KMS-11 (cell line): ENCODE results near the gene TIFAB.

Experiments used
- H2AFZ ChIP-seq: fragments of 200-600 bp; sonication (generic); 2 replicates; pipeline ENCODE4 v1.6.1; 2016; ENCODE audit warnings: antibody characterized with exemption, mixed run types, low read depth
- H3K27ac ChIP-seq: fragments of 200-600 bp; sonication (generic); 2 replicates; pipeline ENCODE4 v1.6.1; 2016; ENCODE audit warnings: mild to moderate bottlenecking, mixed run types
- H3K27me3 ChIP-seq: fragments of 200-600 bp; sonication (generic); 2 replicates; pipeline ENCODE4 v1.6.1; 2017; ENCODE audit warnings: mild to moderate bottlenecking, low read depth, mixed run types, moderate library complexity; ENCODE audit not compliant: insufficient read depth
- H3K36me3 ChIP-seq: fragments of 200-600 bp; sonication (generic); 2 replicates; pipeline ENCODE4 v1.6.1; 2017; ENCODE audit warnings: mild to moderate bottlenecking, mixed run types; ENCODE audit not compliant: insufficient read depth
- H3K4me1 ChIP-seq: fragments of 200-600 bp; sonication (generic); 2 replicates; pipeline ENCODE4 v1.6.1; 2016; ENCODE audit warnings: mild to moderate bottlenecking, low read depth, mixed run types; ENCODE audit not compliant: poor library complexity, severe bottlenecking
- H3K4me2 ChIP-seq: fragments of 200-600 bp; sonication (generic); 2 replicates; pipeline ENCODE4 v1.7.0; 2016; ENCODE audit warnings: mild to moderate bottlenecking, mixed run types
- H3K4me3 ChIP-seq: fragments of 200-600 bp; sonication (generic); IDR thresholded peaks from 2 replicates; pipeline ENCODE4 v1.6.1; 2017; ENCODE audit warnings: low read depth, low read length, mixed read lengths; ENCODE audit not compliant: insufficient read depth
- H3K79me2 ChIP-seq: fragments of 200-600 bp; sonication (generic); 2 replicates; pipeline ENCODE4 v1.6.1; 2016; ENCODE audit warnings: low read depth, mixed run types; ENCODE audit not compliant: insufficient read depth
- H3K9ac ChIP-seq: fragments of 200-600 bp; sonication (generic); 2 replicates; pipeline ENCODE4 v1.6.1; 2016; ENCODE audit warnings: mild to moderate bottlenecking, mixed run types
- H4K20me1 ChIP-seq: fragments of 200-600 bp; sonication (generic); 2 replicates; pipeline ENCODE4 v1.6.1; 2016; ENCODE audit warnings: mild to moderate bottlenecking, mixed run types; ENCODE audit not compliant: insufficient read depth
- CTCF ChIP-seq: fragments of 200-600 bp; sonication (generic); conservative IDR thresholded peaks from 2 replicates; pipeline ENCODE4 v1.6.1; 2017; ENCODE audit warnings: low read depth, mild to moderate bottlenecking, antibody characterized with exemption, low read length, moderate library complexity, mixed read lengths

TIFAB gene

GRCh38 chr5:135425641-135426040 lies 26.5 kb downstream of the TIFAB start:
- H3K4me1 ChIP-seq, result no peaks in the 10 kb centered on the region
- no peak overlapping the region for H3K27ac ChIP-seq
- H3K27me3 ChIP-seq, result no peaks in the 10 kb centered on the region
- no peaks in the 10 kb centered on the region for H3K36me3 ChIP-seq
- H3K4me2 ChIP-seq, result no peak overlapping the region
- no peak for TF ChIP-seq CTCF
- H3K79me2 ChIP-seq, result no peaks in the 10 kb centered on the region
- no peak overlapping the region for H3K4me3 ChIP-seq
- H2AFZ ChIP-seq, result no peak overlapping the region
- H3K9ac ChIP-seq, result no peak overlapping the region
- H4K20me1 ChIP-seq, result no peaks in the 10 kb centered on the region

- no peaks in the 10 kb centered on the region for H4K20me1 ChIP-seq
- no peak for TF ChIP-seq CTCF
- no peak overlapping the region for H3K4me3 ChIP-seq
- no peaks in the 10 kb centered on the region for H3K27me3 ChIP-seq
- H3K4me2 ChIP-seq, result no peak overlapping the region
- no peaks in the 10 kb centered on the region for H3K36me3 ChIP-seq
- H3K27ac ChIP-seq, result no peak overlapping the region
- no peaks in the 10 kb centered on the region for H3K4me1 ChIP-seq
- H2AFZ ChIP-seq, result no peak overlapping the region
- H3K79me2 ChIP-seq, result no peaks in the 10 kb centered on the region
- H3K9ac ChIP-seq, result no peak overlapping the region
These were observed 28.3 kb downstream of the TIFAB start for GRCh38 chr5:135423846-135424168.

GRCh38 chr5:135423146-135423845 lies 28.9 kb downstream of the TIFAB start:
- Histone ChIP-seq H3K79me2 (no peaks in the 10 kb centered on the region), H2AFZ (no peak overlapping the region), H3K27me3 (no peaks in the 10 kb centered on the region), H3K4me3 (no peak overlapping the region), H3K4me2 (no peak overlapping the region), H3K27ac (no peak overlapping the region), H3K9ac (no peak overlapping the region), H4K20me1 (no peaks in the 10 kb centered on the region), H3K4me1 (no peaks in the 10 kb centered on the region), H3K36me3 (no peaks in the 10 kb centered on the region)
- no peak for TF ChIP-seq CTCF

- H3K27me3 ChIP-seq, result no peaks in the 10 kb centered on the region
These were observed 29.7 kb downstream of the TIFAB start for GRCh38 chr5:135422419-135422818.

More at GRCh38 chr5:135422419-135422818, 29.7 kb downstream of the TIFAB start:
- Histone ChIP-seq H3K27ac (no peak overlapping the region), H2AFZ (no peak overlapping the region), H3K4me2 (no peak overlapping the region), H3K79me2 (no peaks in the 10 kb centered on the region), H3K4me1 (no peaks in the 10 kb centered on the region), H3K36me3 (no peaks in the 10 kb centered on the region), H4K20me1 (no peaks in the 10 kb centered on the region), H3K4me3 (no peak overlapping the region), H3K9ac (no peak overlapping the region)
- no peak for TF ChIP-seq CTCF
